HG02623 (cell line): ENCODE data around the gene EDN3.

Experiments used
- ATAC-seq: cut with Tn5 transposase; IDR thresholded peaks from one replicate; pipeline ENCODE4 v1.9.1; 2021; ENCODE audit warnings: moderate library complexity; ENCODE audit not compliant: unreplicated experiment

Gene EDN3, protein sequence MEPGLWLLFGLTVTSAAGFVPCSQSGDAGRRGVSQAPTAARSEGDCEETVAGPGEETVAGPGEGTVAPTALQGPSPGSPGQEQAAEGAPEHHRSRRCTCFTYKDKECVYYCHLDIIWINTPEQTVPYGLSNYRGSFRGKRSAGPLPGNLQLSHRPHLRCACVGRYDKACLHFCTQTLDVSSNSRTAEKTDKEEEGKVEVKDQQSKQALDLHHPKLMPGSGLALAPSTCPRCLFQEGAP

GRCh38 chr20:59300333-59301081, at the start of gene EDN3:
Gene EDN3 (plus strand): TSS chr20:59300611. CDS start chr20:59300813, 202 bp downstream.
- ATAC-seq = no peak

GRCh38 chr20:59253325-59253724, 47.1 kb upstream of the EDN3 start:
- no peak for ATAC-seq

DNA sequence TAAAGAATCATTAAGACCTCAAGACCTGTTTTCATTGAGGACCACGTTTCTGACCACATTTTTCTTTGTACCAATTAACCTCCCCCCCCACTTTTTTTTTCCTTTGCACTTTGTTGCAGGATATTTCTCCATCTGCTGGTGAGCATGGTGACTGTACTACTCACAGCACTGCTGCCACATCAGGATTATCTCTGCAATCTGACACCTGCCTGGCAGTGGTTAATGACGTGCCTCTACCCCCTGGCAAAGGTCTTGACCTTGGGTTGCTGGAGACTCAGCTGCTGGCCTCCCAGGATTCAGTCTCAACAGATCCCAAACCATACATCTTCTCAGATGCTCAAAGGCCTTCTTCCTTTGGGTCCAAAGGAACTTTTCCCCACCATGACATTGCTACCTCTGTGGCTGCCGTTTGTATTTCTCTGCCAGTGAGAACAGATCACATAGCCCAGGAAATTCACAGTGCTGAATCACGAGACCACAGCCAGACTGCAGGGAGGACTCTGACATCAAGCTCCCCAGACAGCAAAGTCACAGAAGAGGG, 46.6 kb upstream of the EDN3 start:
- ATAC-seq = no peak

- ATAC-seq = no peak
Observed at GRCh38 chr20:59255256-59255655, 45.2 kb upstream of the EDN3 start.

GRCh38 chr20:59258221-59258621, 42.2 kb upstream of the EDN3 start:
- no peak for ATAC-seq

DNA sequence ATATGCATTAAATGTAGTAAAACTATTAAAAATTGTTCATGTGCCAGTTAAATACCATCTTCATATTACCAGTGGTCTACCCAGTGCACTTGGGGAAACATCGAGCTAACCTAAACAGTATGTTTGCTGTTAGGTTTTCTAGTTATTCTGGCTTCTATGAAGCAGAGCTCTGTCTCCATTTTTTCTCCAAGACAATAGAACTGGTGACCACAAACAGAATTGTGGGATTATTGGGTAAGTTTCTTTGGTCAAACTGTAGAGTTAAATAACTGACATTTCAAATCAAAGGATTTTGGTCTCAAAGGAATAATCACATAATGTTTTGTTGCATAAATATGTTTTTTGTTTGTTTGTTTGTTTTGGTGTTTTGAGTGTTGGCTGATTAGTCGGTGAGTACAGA, 40.5 kb upstream of the EDN3 start:
- ATAC-seq = no peak

DNA sequence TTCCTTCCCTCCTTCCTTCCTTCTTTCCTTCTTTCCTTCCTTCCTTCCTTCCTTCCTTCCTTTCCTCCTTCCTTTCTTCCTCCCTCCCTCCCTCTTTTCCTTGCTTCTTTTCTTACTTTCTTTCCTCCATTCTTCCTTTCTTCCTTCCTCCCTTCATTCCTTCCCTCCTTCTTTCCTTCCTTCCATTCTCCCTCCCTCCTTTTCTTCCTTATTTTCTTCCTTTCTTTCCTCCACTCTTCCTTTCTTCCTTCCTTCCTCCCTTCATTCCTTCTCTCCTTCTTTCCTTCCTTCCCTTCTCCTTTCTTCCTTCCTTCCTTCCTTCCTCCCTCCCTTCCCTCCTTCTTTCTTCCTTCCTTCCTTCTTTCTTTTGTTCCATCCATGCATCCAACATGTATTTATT, 35.1 kb upstream of the EDN3 start:
- no peak for ATAC-seq

DNA sequence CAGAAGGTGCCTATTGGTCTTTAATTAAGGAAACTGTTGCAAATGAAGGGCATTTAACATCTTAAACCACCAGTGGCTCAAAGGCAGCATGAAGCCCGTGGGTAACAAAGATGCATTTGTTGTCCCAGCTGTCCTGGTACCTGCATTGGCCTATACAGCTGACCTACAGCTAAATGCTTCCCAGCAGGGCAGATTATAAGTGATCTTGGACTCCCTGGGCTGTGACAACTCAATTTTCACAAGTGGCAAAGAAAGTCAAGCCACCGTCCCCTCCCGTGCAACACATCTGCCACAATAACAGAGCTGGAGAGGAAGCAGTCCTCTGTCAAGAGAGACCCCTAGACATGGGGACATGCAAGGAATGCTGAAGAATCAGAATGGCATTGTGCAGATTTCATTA, 31.5 kb upstream of the EDN3 start:
- no peak for ATAC-seq

- no peak for ATAC-seq
Observed at GRCh38 chr20:59269411-59270025, 30.9 kb upstream of the EDN3 start.

GRCh38 chr20:59270380-59270779, 30.0 kb upstream of the EDN3 start:
- ATAC-seq = no peak

GRCh38 chr20:59273739-59274357, 26.6 kb upstream of the EDN3 start:
- ATAC-seq = no peak

DNA sequence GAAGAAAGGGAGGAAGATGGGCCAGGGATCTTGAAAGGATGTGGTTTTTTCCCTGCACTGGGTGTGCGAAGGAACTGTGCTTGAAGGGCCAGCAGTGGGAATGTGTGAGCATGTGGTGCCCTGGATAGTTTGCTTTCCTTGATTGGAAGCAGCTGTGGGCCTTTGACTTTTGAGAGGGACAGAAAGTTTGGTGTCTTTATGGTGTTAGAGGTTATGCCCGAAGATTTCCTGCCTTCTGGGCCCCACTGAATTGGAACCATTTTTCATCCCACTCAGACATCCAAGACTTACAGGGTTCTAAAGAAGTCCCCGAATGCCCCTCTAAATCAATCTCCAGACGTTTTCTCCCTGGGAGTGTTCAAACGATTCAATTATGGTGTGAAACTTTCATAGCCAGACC, 23.5 kb upstream of the EDN3 start:
- no peak for ATAC-seq

- ATAC-seq = no peak
Observed at GRCh38 chr20:59284470-59284869, 15.9 kb upstream of the EDN3 start.

GRCh38 chr20:59289994-59290393, 10.4 kb upstream of the EDN3 start:
- ATAC-seq = no peak

DNA sequence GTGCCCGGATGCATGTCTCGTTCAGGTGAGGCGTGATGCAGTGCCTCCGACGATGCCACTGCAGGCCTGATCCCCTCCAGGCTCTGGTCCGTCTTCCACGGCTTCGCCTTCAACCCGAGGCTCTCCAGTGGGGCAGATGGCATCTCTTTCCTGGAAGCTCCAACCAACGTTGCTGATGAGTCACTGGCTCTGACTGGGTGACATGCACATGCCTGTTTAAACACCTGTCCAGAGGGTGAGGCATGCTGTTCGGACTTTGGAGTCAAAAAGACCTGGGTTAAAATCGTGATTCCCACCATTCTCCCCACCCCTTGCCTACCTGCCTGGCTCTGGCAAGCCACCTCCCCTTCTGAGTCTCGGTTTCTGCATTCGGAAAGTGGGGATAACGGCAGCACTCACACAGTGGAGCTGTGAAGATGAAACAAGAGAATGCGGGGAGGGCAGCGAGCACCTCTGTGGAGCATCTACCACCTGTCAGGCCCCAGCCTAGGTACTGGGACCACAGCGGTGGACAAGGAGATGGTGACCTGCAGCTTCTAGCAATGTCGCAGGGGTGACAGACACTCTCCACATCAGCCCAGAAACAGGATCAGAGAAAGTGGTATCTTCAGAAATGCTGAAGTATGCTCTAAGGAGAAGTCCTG, 8.5 kb upstream of the EDN3 start:
- ATAC-seq = no peak

- ATAC-seq = no peak
Observed at GRCh38 chr20:59295531-59295930, 4.9 kb upstream of the EDN3 start.

- ATAC-seq = no peak
Observed at GRCh38 chr20:59297686-59298085, 2.7 kb upstream of the EDN3 start.

GRCh38 chr20:59299945-59300332, 472 bp upstream of the EDN3 start:
- ATAC-seq = no peak

DNA sequence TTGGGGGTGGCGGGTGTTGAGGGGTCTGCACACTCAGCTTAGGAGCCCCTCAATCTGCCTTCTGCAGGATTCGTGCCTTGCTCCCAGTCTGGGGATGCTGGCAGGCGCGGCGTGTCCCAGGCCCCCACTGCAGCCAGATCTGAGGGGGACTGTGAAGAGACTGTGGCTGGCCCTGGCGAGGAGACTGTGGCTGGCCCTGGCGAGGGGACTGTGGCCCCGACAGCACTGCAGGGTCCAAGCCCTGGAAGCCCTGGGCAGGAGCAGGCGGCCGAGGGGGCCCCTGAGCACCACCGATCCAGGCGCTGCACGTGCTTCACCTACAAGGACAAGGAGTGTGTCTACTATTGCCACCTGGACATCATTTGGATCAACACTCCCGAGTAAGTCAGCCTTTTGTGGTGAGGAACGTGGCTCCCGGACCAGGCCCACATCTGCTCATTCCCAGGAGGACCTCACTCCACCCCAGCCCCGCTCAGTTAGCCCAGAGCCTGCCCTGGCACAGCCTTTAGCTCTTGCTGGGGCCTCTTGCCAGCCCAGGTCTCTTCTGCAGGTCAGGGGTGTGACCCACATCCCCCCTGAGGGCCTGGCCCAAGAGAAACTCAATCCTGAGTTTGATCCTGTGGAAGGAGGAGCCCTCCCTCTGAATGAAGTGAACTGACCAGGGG, 1.1 kb downstream of the EDN3 start:
- ATAC-seq = no peak

DNA sequence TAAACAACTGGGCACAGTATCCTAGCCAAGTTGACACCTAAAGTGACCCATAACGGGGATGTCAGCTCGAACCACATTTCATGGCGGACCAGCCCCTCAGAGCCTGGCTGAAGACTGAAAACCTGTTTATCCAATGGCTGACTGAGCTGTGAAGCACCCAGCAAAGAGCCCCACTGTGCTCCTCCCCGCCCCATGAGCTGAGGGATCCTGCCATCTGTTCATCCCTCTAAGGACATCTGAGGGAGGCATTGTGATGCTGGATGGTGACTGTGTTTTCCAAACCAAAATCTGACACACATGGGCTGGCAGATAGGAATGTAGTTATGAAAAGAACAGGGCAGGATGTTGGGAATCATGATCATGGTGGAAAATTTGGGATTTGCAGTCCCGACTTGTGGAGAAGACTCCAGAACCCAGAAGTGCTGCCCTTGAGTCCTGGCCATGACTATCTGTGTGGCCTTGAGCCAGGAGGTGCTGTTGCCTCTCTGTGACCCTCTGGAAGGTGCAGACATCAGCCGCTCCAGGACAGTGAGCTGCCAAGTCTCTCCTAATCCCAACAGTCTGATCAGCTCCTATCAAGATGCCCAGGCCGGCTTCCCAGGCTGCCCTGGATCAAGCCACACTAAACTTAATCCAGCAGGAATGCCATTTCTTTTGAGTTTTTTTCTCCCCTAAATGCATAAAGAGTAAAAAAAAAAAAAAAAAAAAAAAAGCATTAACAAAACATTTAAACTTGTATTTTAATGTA, 5.7 kb downstream of the EDN3 start:
- no peak for ATAC-seq
